Neural cell (in vitro differentiated cells): ENCODE data around the gene SLC13A3.

Experiments
- EP300 ChIP-seq: fragments of 450-650 bp; conservative IDR thresholded peaks from 2 replicates; pipeline ENCODE4 v1.6.1; 2014; ENCODE audit warnings: antibody characterized with exemption, mild to moderate bottlenecking, moderate library complexity; ENCODE audit not compliant: poor library complexity, severe bottlenecking
- EZH2 ChIP-seq: fragments of 200-600, 300-800 bp; shearing (Covaris generic), sonication (generic); IDR thresholded peaks from 2 replicates; pipeline ENCODE4 v1.6.1; 2014; ENCODE audit warnings: antibody characterized with exemption, low read length, borderline replicate concordance, mild to moderate bottlenecking; ENCODE audit not compliant: insufficient read depth, poor library complexity, severe bottlenecking
- RAD21 ChIP-seq: fragments of 450-650 bp; conservative IDR thresholded peaks from 2 replicates; pipeline ENCODE4 v1.6.1; 2014; ENCODE audit warnings: antibody characterized with exemption, mild to moderate bottlenecking, moderate library complexity
- SMC3 ChIP-seq: fragments of 450-650 bp; conservative IDR thresholded peaks from 2 replicates; pipeline ENCODE4 v1.6.1; 2014; ENCODE audit warnings: antibody characterized with exemption, mild to moderate bottlenecking, moderate library complexity; ENCODE audit not compliant: poor library complexity
- TF ChIP-seq, protein P1 (sequence below): fragments of 450-650 bp; IDR thresholded peaks from 2 replicates; pipeline ENCODE4 v1.5.1; 2014; ENCODE audit warnings: antibody characterized with exemption, mild to moderate bottlenecking, moderate library complexity; ENCODE audit not compliant: poor library complexity, severe bottlenecking

DNA sequence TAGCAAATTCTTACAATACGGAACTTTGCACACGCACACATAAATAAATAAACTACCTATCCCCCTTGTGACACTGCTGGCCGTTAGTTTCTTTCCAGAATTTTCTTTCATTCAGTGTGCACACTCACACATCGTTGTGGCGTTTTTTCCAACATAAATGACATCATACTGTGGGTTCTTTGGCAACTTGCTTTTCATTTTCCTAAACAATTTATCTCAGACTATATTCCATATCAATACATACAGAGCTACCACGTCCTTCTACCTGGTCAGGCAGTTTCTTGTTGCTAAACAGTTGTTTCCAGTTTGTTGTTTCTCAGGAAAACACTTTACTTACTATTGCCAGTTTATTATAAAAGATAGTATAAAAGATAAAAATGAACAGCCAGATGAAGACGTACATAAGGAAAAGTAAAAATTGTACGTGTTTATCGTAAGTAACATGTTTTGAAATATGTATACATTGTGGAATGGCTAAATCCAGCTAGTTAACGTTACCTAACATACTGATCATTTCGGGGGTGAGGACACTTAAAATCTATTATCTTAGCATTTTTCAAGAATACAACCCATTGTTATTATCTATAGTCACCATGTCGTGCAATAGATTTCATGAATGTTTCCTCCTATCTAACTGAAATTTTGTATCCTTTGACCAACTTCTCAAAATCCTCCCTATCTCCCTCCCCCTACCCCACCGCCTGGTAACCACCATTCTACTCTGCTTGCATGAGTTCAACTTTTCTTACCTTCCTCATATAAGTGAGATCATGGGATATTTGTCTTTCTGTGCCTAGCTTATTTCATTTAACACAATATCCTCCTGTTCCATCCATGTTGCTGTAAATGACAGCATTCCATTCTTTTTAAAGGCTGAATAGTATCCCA, 39.2 kb upstream of the SLC13A3 start:
- TF ChIP-seq, protein P1, sequence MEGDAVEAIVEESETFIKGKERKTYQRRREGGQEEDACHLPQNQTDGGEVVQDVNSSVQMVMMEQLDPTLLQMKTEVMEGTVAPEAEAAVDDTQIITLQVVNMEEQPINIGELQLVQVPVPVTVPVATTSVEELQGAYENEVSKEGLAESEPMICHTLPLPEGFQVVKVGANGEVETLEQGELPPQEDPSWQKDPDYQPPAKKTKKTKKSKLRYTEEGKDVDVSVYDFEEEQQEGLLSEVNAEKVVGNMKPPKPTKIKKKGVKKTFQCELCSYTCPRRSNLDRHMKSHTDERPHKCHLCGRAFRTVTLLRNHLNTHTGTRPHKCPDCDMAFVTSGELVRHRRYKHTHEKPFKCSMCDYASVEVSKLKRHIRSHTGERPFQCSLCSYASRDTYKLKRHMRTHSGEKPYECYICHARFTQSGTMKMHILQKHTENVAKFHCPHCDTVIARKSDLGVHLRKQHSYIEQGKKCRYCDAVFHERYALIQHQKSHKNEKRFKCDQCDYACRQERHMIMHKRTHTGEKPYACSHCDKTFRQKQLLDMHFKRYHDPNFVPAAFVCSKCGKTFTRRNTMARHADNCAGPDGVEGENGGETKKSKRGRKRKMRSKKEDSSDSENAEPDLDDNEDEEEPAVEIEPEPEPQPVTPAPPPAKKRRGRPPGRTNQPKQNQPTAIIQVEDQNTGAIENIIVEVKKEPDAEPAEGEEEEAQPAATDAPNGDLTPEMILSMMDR: no peak
- TF ChIP-seq EP300 (no peak), RAD21 (no peak), SMC3 (no peak), EZH2 (no peak)
